HK-2 (cell line): Measurements from ENCODE around the gene NAP1L4.

Experiments used
- DNase-seq: peaks from one replicate; pipeline ENCODE4 v3.0.0-alpha.2; 2018; ENCODE audit not compliant: unreplicated experiment

Gene NAP1L4

GRCh38 chr11:2923446-2924375, 68.4 kb downstream of the NAP1L4 start:
- DNase-seq, result no peak

GRCh38 chr11:2922655-2923054, 69.5 kb downstream of the NAP1L4 start:
- no peak for DNase-seq

GRCh38 chr11:2921742-2922493, 70.2 kb downstream of the NAP1L4 start:
- no peak for DNase-seq

GRCh38 chr11:2921261-2921660, 70.9 kb downstream of the NAP1L4 start:
- DNase-seq, result no peak

- no peak for DNase-seq
Observed at GRCh38 chr11:2920343-2920742, 71.8 kb downstream of the NAP1L4 start.

- DNase-seq, result no peak
Observed at GRCh38 chr11:2919837-2920236, 72.3 kb downstream of the NAP1L4 start.

- no peak for DNase-seq
Observed at GRCh38 chr11:2919188-2919587, 72.9 kb downstream of the NAP1L4 start.

GRCh38 chr11:2917842-2918490, 74.2 kb downstream of the NAP1L4 start:
- no peak for DNase-seq

GRCh38 chr11:2916892-2917645, 75.1 kb downstream of the NAP1L4 start:
- DNase-seq, result no peak

- no peak for DNase-seq
Observed at GRCh38 chr11:2916114-2916891, 75.8 kb downstream of the NAP1L4 start.

- DNase-seq, result no peak
Observed at GRCh38 chr11:2915473-2915872, 76.7 kb downstream of the NAP1L4 start.

- DNase-seq, result no peak
Observed at GRCh38 chr11:2914455-2915195, 77.5 kb downstream of the NAP1L4 start.

GRCh38 chr11:2913776-2914175, 78.4 kb downstream of the NAP1L4 start:
- DNase-seq, result no peak

- no peak for DNase-seq
Observed at GRCh38 chr11:2913019-2913431, 79.1 kb downstream of the NAP1L4 start.

- peak; percentile 85 for DNase-seq
Observed at GRCh38 chr11:2912498-2912897, 79.6 kb downstream of the NAP1L4 start.

GRCh38 chr11:2911785-2912391, 80.2 kb downstream of the NAP1L4 start:
- no peak for DNase-seq

- DNase-seq, result no peak
Observed at GRCh38 chr11:2911088-2911784, 80.9 kb downstream of the NAP1L4 start.

- no peak for DNase-seq
Observed at GRCh38 chr11:2910401-2910955, 81.7 kb downstream of the NAP1L4 start.
